Ovary (tissue), 3 donors: ENCODE results near the gene TRIM33.

Experiments used
- CTCF ChIP-seq, 3 donors: fragments of 450-650 bp in 2 of 3; fragments of 200-600 bp in 1 of 3; IDR thresholded peaks; one replicate each; pipeline versions ENCODE4 v1.5.1 to v1.8.0; 2016 to 2022; ENCODE audit warnings: antibody characterized with exemption in 3 of 3, mild to moderate bottlenecking in 1 of 3
- POLR2A ChIP-seq: fragments of 450-650 bp; IDR thresholded peaks from one replicate; pipeline ENCODE4 v1.6.1; 2017; ENCODE audit warnings: antibody characterized with exemption, mild to moderate bottlenecking, moderate library complexity
- donor health status: DM: no; HTN: no; CAD: no.

- no peak for TF ChIP-seq CTCF (IDR thresholded peaks at IDR 0.05)
- no peak for TF ChIP-seq POLR2A
These were observed 8.9 kb downstream of the TRIM33 start for GRCh38 chr1:114502080-114502479.
